GM19025 (cell line): Measurements from ENCODE around the gene MTSS2.

Experiments
- ATAC-seq: cut with Tn5 transposase; IDR thresholded peaks from one replicate; pipeline ENCODE4 v1.9.1; 2021; ENCODE audit warnings: mild to moderate bottlenecking, low read depth, moderate library complexity; ENCODE audit not compliant: unreplicated experiment

The MTSS2 gene

GRCh38 chr16:70701036-70701435 lies 15.2 kb upstream of the MTSS2 start:
- no peak for ATAC-seq

- no peak for ATAC-seq
Observed at GRCh38 chr16:70700101-70701020, 14.5 kb upstream of the MTSS2 start.

GRCh38 chr16:70699696-70700095 lies 13.8 kb upstream of the MTSS2 start:
- no peak for ATAC-seq

GRCh38 chr16:70698901-70699300 lies 13.0 kb upstream of the MTSS2 start:
- no peak for ATAC-seq

- ATAC-seq, result no peak
Observed at GRCh38 chr16:70697594-70698170, 11.8 kb upstream of the MTSS2 start.

- no peak for ATAC-seq
Observed at GRCh38 chr16:70696952-70697593, 11.2 kb upstream of the MTSS2 start.

- no peak for ATAC-seq
Observed at GRCh38 chr16:70696355-70696754, 10.5 kb upstream of the MTSS2 start.

- ATAC-seq, result no peak
Observed at GRCh38 chr16:70695331-70696070, 9.6 kb upstream of the MTSS2 start.

- ATAC-seq, result no peak
Observed at GRCh38 chr16:70694868-70695218, 9.0 kb upstream of the MTSS2 start.

GRCh38 chr16:70694088-70694867 lies 8.4 kb upstream of the MTSS2 start:
- ATAC-seq, result no peak

- no peak for ATAC-seq
Observed at GRCh38 chr16:70692873-70693671, 7.2 kb upstream of the MTSS2 start.

GRCh38 chr16:70692130-70692872 lies 6.4 kb upstream of the MTSS2 start:
- ATAC-seq, result no peak

GRCh38 chr16:70691223-70692129 lies 5.6 kb upstream of the MTSS2 start:
- ATAC-seq, result no peak

GRCh38 chr16:70689970-70690891 lies 4.4 kb upstream of the MTSS2 start:
- no peak for ATAC-seq

GRCh38 chr16:70689035-70689969 lies 3.4 kb upstream of the MTSS2 start:
- ATAC-seq, result no peak
